Left renal cortex interstitium (tissue), 4 donors: Measurements from ENCODE around the gene CELF6. TPM values are rescaled to one million over a fixed set of nuclear protein-coding genes. Genes with fewer than 3 reads are reported as not detected.

Experiments used
- polyA plus RNA-seq, 4 donors: library from polyadenylated mRNA; unstranded; fragments of 120-200 nt; gene quantifications; one replicate each; pipeline ENCODE4 v1.2.1, GENCODE V29; 2013; ENCODE audit not compliant: insufficient read length in 4 of 4

CELF6 gene
- polyA plus RNA-seq, 4 donors: 3.1 to 6.6 (median 4.2) TPM

Other genes starting within 250 kb of the CELF6 start
- 10 to 100 TPM; 26.7 to 38.0 (median 33.3) TPM for gene MYO9A, start 202.0 kb downstream of the CELF6 start, polyA plus RNA-seq
- gene SENP8, start 201.8 kb downstream of the CELF6 start, polyA plus RNA-seq: 1 to 10 TPM; 6.4 to 7.6 (median 6.9) TPM
- 10 to 100 TPM in 1 of 4 donors, 1 to 10 TPM in 3; 6.1 to 15.3 (median 8.7) TPM for gene GRAMD2A, start 122.4 kb downstream of the CELF6 start, polyA plus RNA-seq
- 100 to 1,000 TPM; 638 to 709 (median 646) TPM for gene PKM, start 89.0 kb downstream of the CELF6 start, polyA plus RNA-seq
- gene PARP6, start 47.6 kb downstream of the CELF6 start, polyA plus RNA-seq: 100 to 1,000 TPM in 2 of 4 donors, 10 to 100 TPM in 2; 60.4 to 150 (median 111) TPM
- gene HEXA, start 55.9 kb upstream of the CELF6 start, polyA plus RNA-seq: 100 to 1,000 TPM in 3 of 4 donors, 10 to 100 TPM in 1; 91.1 to 129 (median 121) TPM
- not detected for gene TMEM202, start 78.1 kb upstream of the CELF6 start, polyA plus RNA-seq
- 100 to 1,000 TPM; 174 to 205 (median 185) TPM for gene ARIH1, start 154.2 kb upstream of the CELF6 start, polyA plus RNA-seq